BJ (cell line): ENCODE data around the gene BARHL1. TPM values are rescaled to one million over a fixed set of nuclear protein-coding genes. Genes with fewer than 3 reads are reported as not detected.
"Not testable (repeated sequence)": the region's sequence is repeated elsewhere in the genome, so short reads cannot be mapped to it uniquely, and the experiment has no call there.

Source experiments
- CTCF ChIA-PET: fragments of 350-600 bp; formaldehyde crosslinking; extraction: SDS; loops from one replicate; lab custom pipeline; 2021; ENCODE audit warnings: antibody characterized with exemption, inconsistent platforms; lab: Yijun Ruan, JAX
- POLR2A ChIA-PET: fragments of 300-600 bp; sonication (Branson Sonifier 250); formaldehyde crosslinking; extraction: SDS; loops from one replicate; lab custom pipeline; 2021; ENCODE audit warnings: antibody characterized with exemption; lab: Charles Lee
- DNase-seq: peaks from one replicate; pipeline ENCODE4 v3.0.0-alpha.2; 2011; ENCODE audit warnings: low read depth
- H3K27me3 ChIP-seq: 2 replicates; pipeline ENCODE4 v1.6.0; 2011; ENCODE audit warnings: low read length; ENCODE audit not compliant: control insufficient read depth, insufficient read depth
- H3K36me3 ChIP-seq: 2 replicates; pipeline ENCODE4 v1.5.1; 2011; ENCODE audit warnings: low read length; ENCODE audit not compliant: control insufficient read depth, insufficient read depth
- H3K4me3 ChIP-seq: 2 replicates; pipeline ENCODE4 v1.5.1; 2011; ENCODE audit warnings: low read depth, mild to moderate bottlenecking, control low read depth, low read length
- polyA plus RNA-seq: library from polyadenylated mRNA; depleted of rRNA; stranded (reverse); fragments of >200 nt; gene quantifications from 2 replicates; pipeline ENCODE4 v1.2.3, GENCODE V29; 2011
- TF ChIP-seq, protein P1 (sequence below): IDR thresholded peaks from 2 replicates; pipeline ENCODE4 v1.5.1; 2011; ENCODE audit warnings: low read depth, mild to moderate bottlenecking, control low read depth, inconsistent platforms, low read length, moderate library complexity; ENCODE audit not compliant: insufficient read depth

BARHL1 gene
- polyA plus RNA-seq, 1 experiment, result not detected

DNA sequence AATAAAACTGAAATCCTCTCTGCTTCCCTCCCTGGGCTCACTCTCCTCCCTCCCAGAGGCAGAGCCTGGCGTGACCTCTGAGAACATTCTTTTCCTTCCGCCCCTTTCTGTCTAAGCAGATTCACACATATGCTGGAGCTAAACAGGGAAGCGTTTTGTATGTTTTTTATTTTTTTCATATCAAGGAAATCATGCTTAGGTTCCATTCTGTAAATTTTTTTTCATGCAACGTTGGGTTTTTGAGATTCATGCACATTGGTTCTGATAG lies 20.2 kb upstream of the BARHL1 start:
- POLR2A ChIA-PET, result no interaction called here
- Histone ChIP-seq H3K4me3 (no peak overlapping the region), H3K27me3 (peaks cover 10% of the 10 kb centered on the region), H3K36me3 (no peaks in the 10 kb centered on the region)
- no peak for DNase-seq
- TF ChIP-seq, protein P1, sequence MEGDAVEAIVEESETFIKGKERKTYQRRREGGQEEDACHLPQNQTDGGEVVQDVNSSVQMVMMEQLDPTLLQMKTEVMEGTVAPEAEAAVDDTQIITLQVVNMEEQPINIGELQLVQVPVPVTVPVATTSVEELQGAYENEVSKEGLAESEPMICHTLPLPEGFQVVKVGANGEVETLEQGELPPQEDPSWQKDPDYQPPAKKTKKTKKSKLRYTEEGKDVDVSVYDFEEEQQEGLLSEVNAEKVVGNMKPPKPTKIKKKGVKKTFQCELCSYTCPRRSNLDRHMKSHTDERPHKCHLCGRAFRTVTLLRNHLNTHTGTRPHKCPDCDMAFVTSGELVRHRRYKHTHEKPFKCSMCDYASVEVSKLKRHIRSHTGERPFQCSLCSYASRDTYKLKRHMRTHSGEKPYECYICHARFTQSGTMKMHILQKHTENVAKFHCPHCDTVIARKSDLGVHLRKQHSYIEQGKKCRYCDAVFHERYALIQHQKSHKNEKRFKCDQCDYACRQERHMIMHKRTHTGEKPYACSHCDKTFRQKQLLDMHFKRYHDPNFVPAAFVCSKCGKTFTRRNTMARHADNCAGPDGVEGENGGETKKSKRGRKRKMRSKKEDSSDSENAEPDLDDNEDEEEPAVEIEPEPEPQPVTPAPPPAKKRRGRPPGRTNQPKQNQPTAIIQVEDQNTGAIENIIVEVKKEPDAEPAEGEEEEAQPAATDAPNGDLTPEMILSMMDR, result no peak
- CTCF ChIA-PET, result interaction anchor here (0.6 to 2.6 kb wide), 3 partner anchors 12 to 798 kb away, joined by 3 to 11 read pairs (median 3); no protein-coding TSS in a partner anchor

DNA sequence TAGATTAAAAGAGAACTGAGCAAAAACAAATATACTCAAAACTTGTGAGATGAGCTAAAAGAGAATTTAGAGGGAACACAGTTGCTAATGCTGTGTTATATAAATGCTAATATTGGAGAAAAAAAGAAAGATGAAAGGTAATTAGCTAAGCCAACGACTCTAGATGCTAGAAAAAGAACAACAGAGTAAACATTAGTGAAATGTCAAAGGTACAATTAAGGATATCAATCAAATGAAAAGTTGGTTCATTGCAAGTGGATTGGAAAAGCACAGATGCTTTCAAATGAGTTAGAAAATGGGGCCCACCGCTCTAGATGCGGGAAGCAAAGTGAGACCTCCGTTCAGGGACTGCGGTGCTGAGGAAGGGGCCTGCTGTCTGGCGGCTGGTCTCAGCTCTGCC lies 17.9 kb upstream of the BARHL1 start:
- no peaks in the 10 kb centered on the region for H3K36me3 ChIP-seq
- POLR2A ChIA-PET, result no interaction called here
- CTCF ChIA-PET, result interaction anchor here (3.1 kb wide), 1 partner anchor 10 kb away, joined by 10 read pairs; no protein-coding TSS in a partner anchor
- no peak for DNase-seq
- H3K4me3 ChIP-seq, result no peak overlapping the region
- TF ChIP-seq, protein P1, result no peak
- peaks cover 10% of the 10 kb centered on the region for H3K27me3 ChIP-seq

DNA sequence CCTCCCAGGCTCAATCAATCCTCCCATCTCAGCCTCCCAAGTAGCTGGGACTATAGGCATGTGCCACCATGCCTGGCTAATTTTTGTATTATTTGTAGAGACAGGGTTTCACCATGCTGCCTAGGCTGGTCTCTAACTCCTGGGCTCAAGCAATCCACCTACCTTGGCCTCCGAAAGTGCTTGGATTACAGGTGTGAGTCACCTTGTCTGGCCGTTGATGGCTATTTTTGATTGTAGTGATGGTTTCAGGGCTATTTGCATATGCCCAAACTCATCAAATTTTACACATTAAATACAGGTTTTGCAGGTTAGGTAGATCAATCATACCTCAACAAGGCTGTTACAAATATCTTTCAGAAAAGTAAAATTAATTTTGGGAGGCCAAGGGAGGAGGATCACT lies 13.6 kb upstream of the BARHL1 start:
- H3K27me3 ChIP-seq, H3K4me3 ChIP-seq, DNase-seq, POLR2A ChIA-PET, H3K36me3 ChIP-seq, CTCF ChIA-PET: not testable (repeated sequence)

DNA sequence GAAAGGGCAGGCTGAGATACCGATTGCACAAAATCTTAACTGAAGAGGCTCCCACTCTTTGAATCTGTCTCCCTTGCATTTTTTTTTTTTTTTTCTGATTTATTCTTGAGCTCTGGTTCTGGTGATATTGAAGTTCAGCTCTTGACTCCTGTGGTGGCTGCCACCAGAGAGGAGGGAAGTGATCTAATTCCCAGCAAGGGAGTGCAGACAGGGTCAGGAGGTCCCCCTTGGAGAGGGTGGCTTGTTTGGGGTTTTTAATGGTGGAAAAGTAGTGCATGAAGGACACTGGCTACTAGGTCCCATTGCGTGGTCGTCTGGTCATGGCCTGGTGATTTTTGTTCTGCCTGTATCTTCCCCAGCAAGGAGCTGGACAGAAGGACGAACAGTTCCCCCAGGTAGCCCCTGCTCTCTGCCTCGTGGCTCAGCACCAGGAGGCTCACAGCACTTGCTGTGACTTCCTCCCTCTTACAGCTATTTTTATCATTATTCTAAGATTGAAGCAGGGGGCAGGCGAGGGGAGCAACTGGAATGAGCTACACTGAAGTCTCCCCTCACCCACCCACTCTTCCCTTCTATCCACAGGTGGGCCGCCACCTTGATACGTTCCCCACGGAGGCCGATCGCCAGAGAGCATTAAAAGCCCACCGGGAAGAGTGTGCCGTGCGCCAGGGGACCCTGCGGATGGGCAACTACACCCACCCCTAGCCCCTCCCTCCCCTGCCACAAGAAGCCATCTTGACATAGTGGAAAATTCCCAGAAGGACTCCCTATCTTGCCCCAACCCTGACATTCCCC lies 10.4 kb upstream of the BARHL1 start:
- peaks cover 13% of the 10 kb centered on the region for H3K27me3 ChIP-seq
- H3K36me3 ChIP-seq, result no peaks in the 10 kb centered on the region
- DNase-seq, result no peak
- no peak overlapping the region for H3K4me3 ChIP-seq
- TF ChIP-seq, protein P1, result no peak
- CTCF ChIA-PET, result interaction anchor here (1.0 kb wide), 1 partner anchor 65 kb away, joined by 3 read pairs; no protein-coding TSS in a partner anchor
- POLR2A ChIA-PET, result no interaction called here

DNA sequence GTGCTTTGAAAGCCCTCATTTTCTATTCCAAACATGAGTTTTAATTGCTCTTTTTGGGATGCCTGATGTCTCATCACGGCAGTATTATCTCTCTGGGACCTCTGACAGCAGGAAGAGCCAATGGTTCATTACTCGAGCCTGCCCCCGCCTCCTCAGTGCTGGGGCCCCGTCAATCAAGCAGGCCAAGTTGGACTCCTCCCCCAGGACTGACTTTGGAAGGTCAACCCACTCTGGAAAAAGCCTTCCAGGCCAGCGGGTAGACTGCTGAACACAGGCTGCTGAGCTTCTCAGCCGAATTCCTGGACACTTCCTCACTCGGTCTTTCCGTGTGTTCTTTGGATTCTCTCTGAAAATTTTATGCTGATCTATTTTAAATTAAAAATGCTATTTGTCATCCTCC lies 9.5 kb upstream of the BARHL1 start:
- Histone ChIP-seq H3K4me3 (no peak overlapping the region), H3K36me3 (no peaks in the 10 kb centered on the region), H3K27me3 (peaks cover 17% of the 10 kb centered on the region)
- TF ChIP-seq, protein P1, result no peak
- POLR2A ChIA-PET, result no interaction called here
- no peak for DNase-seq
- CTCF ChIA-PET, result interaction anchor here (0.6 to 5.7 kb wide), 3 partner anchors 65 to 105 kb away, joined by 3 to 55 read pairs (median 3); no protein-coding TSS in a partner anchor
